Measurements from ENCODE around the gene ADAMTS3.

DNA sequence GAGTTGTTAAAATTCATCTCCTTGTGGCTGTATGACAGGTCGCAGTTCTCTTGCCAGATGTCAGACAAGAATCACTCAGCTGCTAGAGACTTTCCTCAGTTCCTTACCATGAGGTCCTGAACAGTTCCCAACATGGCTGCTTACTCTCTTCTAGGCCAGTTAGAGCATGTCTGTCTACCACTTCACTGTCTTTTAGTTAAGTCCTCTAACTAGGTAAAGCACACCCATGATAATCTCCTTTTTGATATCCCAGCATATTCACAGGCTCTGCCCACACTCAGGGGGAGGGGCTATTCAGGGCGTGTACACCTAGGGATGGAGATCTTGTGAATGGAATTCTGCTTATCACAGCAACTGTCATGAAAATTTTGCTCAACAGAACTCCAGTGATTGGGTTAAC lies 190.1 kb downstream of the ADAMTS3 start:
- no peak for TF ChIP-seq YY1 (tag by site-specific recombination; IDR thresholded peaks at IDR 0.05)
- no peak for TF ChIP-seq PRDM1 (tag by site-specific recombination; IDR thresholded peaks at IDR 0.05)
- TF ChIP-seq, protein P1, sequence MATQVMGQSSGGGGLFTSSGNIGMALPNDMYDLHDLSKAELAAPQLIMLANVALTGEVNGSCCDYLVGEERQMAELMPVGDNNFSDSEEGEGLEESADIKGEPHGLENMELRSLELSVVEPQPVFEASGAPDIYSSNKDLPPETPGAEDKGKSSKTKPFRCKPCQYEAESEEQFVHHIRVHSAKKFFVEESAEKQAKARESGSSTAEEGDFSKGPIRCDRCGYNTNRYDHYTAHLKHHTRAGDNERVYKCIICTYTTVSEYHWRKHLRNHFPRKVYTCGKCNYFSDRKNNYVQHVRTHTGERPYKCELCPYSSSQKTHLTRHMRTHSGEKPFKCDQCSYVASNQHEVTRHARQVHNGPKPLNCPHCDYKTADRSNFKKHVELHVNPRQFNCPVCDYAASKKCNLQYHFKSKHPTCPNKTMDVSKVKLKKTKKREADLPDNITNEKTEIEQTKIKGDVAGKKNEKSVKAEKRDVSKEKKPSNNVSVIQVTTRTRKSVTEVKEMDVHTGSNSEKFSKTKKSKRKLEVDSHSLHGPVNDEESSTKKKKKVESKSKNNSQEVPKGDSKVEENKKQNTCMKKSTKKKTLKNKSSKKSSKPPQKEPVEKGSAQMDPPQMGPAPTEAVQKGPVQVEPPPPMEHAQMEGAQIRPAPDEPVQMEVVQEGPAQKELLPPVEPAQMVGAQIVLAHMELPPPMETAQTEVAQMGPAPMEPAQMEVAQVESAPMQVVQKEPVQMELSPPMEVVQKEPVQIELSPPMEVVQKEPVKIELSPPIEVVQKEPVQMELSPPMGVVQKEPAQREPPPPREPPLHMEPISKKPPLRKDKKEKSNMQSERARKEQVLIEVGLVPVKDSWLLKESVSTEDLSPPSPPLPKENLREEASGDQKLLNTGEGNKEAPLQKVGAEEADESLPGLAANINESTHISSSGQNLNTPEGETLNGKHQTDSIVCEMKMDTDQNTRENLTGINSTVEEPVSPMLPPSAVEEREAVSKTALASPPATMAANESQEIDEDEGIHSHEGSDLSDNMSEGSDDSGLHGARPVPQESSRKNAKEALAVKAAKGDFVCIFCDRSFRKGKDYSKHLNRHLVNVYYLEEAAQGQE (tag by site-specific recombination; IDR thresholded peaks at IDR 0.05) = no peak
- TF ChIP-seq, protein P2, sequence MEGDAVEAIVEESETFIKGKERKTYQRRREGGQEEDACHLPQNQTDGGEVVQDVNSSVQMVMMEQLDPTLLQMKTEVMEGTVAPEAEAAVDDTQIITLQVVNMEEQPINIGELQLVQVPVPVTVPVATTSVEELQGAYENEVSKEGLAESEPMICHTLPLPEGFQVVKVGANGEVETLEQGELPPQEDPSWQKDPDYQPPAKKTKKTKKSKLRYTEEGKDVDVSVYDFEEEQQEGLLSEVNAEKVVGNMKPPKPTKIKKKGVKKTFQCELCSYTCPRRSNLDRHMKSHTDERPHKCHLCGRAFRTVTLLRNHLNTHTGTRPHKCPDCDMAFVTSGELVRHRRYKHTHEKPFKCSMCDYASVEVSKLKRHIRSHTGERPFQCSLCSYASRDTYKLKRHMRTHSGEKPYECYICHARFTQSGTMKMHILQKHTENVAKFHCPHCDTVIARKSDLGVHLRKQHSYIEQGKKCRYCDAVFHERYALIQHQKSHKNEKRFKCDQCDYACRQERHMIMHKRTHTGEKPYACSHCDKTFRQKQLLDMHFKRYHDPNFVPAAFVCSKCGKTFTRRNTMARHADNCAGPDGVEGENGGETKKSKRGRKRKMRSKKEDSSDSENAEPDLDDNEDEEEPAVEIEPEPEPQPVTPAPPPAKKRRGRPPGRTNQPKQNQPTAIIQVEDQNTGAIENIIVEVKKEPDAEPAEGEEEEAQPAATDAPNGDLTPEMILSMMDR (tag by site-specific recombination; IDR thresholded peaks at IDR 0.05) = no peak
- TF ChIP-seq, protein P3, sequence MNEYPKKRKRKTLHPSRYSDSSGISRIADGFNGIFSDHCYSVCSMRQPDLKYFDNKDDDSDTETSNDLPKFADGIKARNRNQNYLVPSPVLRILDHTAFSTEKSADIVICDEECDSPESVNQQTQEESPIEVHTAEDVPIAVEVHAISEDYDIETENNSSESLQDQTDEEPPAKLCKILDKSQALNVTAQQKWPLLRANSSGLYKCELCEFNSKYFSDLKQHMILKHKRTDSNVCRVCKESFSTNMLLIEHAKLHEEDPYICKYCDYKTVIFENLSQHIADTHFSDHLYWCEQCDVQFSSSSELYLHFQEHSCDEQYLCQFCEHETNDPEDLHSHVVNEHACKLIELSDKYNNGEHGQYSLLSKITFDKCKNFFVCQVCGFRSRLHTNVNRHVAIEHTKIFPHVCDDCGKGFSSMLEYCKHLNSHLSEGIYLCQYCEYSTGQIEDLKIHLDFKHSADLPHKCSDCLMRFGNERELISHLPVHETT (tag by site-specific recombination; IDR thresholded peaks at IDR 0.05) = no peak
- TF ChIP-seq, protein P4, sequence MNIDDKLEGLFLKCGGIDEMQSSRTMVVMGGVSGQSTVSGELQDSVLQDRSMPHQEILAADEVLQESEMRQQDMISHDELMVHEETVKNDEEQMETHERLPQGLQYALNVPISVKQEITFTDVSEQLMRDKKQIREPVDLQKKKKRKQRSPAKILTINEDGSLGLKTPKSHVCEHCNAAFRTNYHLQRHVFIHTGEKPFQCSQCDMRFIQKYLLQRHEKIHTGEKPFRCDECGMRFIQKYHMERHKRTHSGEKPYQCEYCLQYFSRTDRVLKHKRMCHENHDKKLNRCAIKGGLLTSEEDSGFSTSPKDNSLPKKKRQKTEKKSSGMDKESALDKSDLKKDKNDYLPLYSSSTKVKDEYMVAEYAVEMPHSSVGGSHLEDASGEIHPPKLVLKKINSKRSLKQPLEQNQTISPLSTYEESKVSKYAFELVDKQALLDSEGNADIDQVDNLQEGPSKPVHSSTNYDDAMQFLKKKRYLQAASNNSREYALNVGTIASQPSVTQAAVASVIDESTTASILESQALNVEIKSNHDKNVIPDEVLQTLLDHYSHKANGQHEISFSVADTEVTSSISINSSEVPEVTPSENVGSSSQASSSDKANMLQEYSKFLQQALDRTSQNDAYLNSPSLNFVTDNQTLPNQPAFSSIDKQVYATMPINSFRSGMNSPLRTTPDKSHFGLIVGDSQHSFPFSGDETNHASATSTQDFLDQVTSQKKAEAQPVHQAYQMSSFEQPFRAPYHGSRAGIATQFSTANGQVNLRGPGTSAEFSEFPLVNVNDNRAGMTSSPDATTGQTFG (tag by site-specific recombination; IDR thresholded peaks at IDR 0.05; ENCODE audit: borderline replicate concordance) = no peak
- no peak for TF ChIP-seq REPIN1 (tag by site-specific recombination; IDR thresholded peaks at IDR 0.05; ENCODE audit: low read depth)
- TF ChIP-seq ZNF677 (tag by site-specific recombination; IDR thresholded peaks at IDR 0.05) = no peak
- no peak for TF ChIP-seq TCF7L2 (IDR thresholded peaks at IDR 0.05; ENCODE audit: borderline replicate concordance, low read depth, low read length)

All from HEK293 (cell line).